NOMO-1 treated with DMSO at 0.1 percent for 48 hours (cell line): Measurements from ENCODE around the gene CHRNA4.

Experiments
- DNase-seq: peaks from one replicate; lab custom pipeline; 2025; ENCODE audit not compliant: unreplicated experiment; lab: John Stamatoyannopoulos, UW

CHRNA4 gene

DNA sequence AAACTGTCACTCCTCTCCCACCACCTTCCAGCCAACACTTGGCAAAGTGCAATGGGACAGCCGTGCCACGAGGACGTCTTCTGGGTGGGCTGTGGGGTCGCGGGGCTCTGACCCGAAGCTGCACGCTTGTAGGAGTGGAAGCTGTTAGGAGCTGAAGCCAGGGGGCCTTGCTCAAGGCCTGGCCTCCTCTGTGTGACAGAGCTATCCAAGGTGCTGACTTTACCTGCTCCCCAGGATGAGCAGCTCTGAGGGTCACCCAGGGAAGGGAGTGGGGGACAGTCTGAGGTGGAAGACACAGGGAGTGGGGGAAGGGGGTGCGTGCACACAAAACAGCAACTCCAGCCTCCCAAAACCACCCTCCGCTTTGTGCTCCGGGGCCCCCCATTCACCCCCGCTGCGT, 17.5 kb upstream of the CHRNA4 start:
- no peak for DNase-seq

DNA sequence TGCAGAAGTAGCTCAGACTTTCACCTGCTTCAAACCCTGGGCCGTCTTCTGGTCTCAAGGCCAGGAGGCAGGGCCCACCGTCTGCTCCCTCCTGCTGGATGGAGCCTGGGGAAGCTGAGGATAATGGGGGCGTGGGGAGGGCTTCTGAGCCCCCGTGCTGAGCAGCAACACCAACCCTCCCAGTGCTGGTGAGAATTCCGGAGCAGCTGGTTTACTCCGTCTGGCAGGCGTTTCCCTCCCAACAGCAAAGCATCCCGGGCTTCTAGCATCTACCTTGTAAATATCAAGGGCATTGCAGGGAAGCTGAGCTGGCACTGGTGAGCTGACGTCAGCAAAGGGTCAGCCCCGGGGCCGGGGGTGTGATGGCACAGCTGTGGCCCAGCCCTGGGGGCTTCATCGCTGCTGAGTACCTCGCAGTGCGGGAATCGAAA, 16.8 kb upstream of the CHRNA4 start:
- no peak for DNase-seq

DNA sequence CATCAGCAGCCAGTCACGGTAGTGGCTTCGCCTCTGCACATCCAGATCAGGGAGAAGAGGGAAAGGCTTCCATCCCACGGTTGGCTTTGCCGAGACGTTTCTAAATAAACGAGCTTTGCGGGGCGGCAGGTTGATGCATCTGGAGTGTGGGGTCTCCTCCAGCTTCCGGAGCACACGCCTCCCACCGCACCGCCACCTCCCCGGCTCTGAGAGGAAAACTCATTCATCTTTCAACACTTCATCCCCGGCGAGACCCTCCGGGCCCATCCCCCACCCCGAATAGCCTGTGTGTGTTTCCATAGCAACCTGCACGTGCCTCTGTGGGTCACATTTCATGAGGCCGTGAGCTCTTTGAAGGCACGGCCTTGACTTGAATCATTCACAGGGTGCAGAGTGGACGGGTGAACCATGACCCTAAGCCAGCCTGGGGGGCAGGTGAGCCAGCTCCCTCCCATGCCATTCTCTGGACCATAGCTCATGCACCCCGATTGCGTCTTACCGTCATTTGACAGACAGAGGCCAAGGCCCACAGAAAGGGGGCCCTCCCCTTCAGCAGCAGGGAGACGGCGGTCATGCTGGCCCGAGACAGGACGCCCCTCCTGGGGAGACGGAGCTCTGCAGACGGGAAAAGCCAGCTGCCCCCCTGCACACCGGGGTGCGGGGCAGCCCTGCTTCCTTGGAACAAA, 16.2 kb upstream of the CHRNA4 start:
- DNase-seq: no peak

- DNase-seq: no peak
Observed at GRCh38 chr20:63376283-63377250, 15.4 kb upstream of the CHRNA4 start.

DNA sequence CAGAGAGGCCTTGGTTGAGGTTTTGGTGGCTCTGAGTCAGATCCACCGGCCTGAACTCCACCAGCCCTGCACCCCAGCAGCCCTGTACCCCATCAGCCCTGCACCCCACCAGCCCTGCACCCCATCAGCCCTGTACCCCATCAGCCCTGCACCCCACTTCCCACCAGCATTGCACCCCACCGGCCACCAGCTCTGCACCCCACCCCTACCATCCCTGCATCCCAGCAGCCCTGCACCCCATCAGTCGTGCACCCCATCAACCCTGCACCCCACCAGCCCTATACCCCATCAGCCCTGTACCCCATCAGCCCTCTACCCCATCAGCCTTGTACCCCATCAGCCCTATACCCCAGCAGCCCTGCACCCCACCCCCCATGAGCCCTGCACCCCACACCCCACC, 14.3 kb upstream of the CHRNA4 start:
- no peak for DNase-seq

DNA sequence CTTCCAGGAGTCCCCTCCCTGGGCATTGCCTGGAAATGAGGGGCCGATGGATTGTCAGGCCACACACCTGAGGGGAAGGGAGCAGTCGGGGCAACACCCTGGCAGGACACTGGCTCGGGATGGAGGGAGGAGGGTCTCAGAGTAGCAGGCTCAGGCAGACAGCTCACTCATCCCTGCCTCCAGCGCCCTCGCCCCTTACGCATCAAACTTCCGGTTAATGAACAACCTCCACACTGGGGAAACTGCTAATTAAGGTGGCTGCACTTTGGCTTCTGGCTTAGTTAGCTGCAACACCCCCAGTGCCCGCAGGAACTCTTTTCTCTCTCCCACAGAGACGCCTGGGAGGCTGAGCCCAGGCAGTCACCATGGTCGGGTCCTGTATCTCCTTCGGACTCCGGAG, 13.4 kb upstream of the CHRNA4 start:
- DNase-seq: no peak

DNA sequence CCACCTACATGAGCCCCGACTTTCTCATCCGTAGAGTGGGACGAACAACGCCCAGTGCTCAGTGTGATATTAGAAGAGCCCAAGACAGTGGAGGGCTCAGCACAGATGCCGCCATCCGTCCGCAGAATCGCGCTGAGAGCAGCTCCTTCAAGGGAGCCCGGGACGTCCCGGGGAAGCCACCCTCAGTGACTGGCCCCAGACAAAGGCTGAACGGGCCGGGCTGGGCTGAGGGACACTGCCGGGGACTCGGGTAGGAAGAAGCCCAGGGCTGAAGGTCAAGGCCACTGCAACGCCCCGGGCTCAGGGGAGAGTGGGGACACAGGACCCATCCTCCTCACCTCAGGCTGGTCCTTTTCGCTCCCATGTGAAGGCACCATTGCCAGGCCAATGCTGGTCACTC, 12.8 kb upstream of the CHRNA4 start:
- DNase-seq: no peak

DNA sequence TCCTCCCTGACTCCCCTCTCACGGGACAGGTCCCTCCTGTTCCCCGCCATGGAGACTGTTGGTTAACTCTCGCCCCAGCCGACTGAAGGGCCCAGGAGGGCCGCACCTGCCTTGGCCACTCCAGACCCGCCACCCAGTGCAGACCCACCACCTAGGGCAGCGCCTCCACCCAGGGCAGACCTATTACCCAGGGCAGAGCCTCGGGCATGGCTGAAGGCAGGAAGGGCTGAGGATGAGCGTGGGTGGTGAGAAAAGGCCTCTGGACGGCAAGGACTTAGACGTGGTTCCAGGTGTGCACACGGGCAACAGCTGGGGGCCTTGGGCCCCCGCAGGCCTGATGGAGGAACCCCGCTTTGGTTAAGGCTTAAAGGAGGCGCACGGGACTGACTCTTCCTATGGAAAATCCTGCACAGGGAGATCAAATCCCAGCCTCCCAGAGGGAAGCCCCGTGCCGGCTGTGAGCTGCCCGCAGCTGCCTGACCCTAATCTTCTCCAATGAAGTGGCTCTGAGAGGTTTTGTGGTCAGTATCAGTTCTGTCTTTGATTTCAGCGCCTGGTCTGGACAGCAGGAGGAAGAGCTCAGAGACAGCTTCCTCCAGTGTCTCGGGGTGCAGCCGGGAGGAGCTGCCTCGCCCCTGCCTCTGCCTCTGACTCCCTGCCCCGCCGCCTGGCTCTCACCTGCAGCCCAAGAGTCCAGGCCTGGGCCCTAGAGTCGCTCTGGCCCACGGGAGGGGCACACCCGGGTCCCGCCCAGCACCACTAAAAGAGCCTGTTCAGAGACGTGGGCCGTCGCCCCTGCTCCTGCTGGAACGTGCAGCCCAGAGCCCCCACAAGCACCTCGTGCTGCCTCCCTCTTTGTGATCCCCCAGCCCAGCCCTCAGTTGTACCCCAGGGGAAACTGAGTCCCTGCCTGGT, 12.1 kb upstream of the CHRNA4 start:
- DNase-seq: no peak

- DNase-seq: no peak
Observed at GRCh38 chr20:63371291-63371865, 10.2 kb upstream of the CHRNA4 start.

GRCh38 chr20:63370618-63371187, 9.6 kb upstream of the CHRNA4 start:
- DNase-seq: no peak

GRCh38 chr20:63369724-63370617, 8.8 kb upstream of the CHRNA4 start:
- no peak for DNase-seq

DNA sequence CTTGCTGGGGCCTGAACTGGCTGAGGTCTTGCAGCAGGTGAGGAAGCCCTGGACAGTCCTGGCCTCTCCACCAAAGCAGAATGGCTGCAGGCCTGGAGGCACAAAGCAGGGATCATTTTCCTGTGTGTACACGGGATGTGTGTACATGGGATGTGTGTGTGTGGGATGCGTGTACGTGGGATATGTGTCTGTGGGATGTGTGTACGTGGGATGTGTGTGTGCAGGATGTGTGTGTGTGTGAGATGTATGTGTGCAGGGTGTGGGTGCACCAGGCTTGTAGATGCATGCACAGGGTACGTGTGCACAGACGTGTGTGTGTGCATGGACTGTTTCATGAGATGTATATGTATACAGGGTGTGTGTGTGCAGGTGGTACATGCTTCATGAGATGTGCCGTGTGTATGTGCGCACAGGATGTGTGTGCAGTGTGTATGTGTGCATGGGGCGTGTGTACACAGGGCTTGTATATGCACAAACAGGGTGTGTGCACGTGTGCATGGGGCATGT, 7.9 kb upstream of the CHRNA4 start:
- no peak for DNase-seq

- no peak for DNase-seq
Observed at GRCh38 chr20:63368151-63368550, 7.0 kb upstream of the CHRNA4 start.

DNA sequence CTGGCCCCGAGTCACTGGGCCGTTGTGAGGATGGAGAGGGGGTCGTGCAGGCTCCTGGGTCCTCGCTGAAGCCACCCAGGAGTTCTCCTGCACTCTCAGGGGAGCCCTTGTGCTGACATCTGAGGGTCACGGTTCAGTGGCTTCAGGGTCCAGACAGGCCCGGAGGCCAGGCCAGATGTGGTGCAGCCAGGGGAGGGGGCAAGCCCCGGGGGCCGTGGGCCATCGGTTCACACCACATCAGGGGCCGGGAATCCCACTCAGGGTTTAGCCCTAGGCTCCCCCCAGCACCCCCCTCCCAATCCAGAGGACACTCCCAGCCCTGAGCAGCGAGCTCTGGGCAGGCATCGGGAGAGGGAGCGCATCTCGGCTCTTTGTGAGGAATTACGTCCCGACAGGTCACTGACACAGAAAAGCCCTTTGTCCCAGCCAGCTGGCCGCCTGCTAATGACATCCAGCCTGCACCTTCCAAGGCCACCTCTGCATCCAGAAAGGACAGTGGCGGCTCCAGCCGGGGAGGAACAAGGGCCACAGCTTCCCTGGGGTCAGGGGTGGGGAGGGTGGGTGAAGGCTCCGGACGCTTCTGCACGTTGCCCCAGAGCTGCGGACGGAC, 6.4 kb upstream of the CHRNA4 start:
- DNase-seq: no peak

GRCh38 chr20:63366390-63367365, 5.5 kb upstream of the CHRNA4 start:
- no peak for DNase-seq

- no peak for DNase-seq
Observed at GRCh38 chr20:63365601-63366389, 4.6 kb upstream of the CHRNA4 start.
